Calu3 (cell line): Measurements from ENCODE around the gene ALPG. TPM values are rescaled to one million over a fixed set of nuclear protein-coding genes. Genes with fewer than 3 reads are reported as not detected.

Experiments
- BruUV-seq: library from RNA; stranded (reverse); fragments of 400-500 nt; replicated peaks from 2 replicates; lab custom pipeline; 2021; lab: Mats Ljungman, UMichigan
- CTCF ChIA-PET: fragments of 300-600 bp; sonication (Branson Sonifier 250); formaldehyde crosslinking; loops from one replicate; lab custom pipeline; 2022; ENCODE audit warnings: antibody characterized with exemption; lab: Charles Lee
- DNase-seq: peaks from one replicate; pipeline ENCODE4 v3.0.0; 2022
- H3K27ac Mint-ChIP-seq: one replicate; pipeline ENCODE4 v1.8.0; 2022; ENCODE audit warnings: mixed read lengths; ENCODE audit not compliant: unreplicated experiment
- H3K27me3 Mint-ChIP-seq: one replicate; pipeline ENCODE4 v1.8.0; 2022; ENCODE audit warnings: mixed read lengths; ENCODE audit not compliant: unreplicated experiment
- H3K36me3 Mint-ChIP-seq: one replicate; pipeline ENCODE4 v1.8.0; 2022; ENCODE audit warnings: mild to moderate bottlenecking, moderate library complexity, mixed read lengths; ENCODE audit not compliant: insufficient read depth, unreplicated experiment
- H3K4me1 Mint-ChIP-seq: one replicate; pipeline ENCODE4 v1.8.0; 2022; ENCODE audit warnings: mild to moderate bottlenecking, low read depth, mixed read lengths; ENCODE audit not compliant: unreplicated experiment
- H3K4me3 Mint-ChIP-seq: one replicate; pipeline ENCODE4 v1.8.0; 2022; ENCODE audit warnings: mild to moderate bottlenecking, low read depth, moderate library complexity, mixed read lengths; ENCODE audit not compliant: unreplicated experiment
- H3K9me3 Mint-ChIP-seq: one replicate; pipeline ENCODE4 v1.8.0; 2022; ENCODE audit warnings: low read depth, mixed read lengths; ENCODE audit not compliant: unreplicated experiment
- CTCF ChIP-seq: fragments of 200-600 bp; IDR thresholded peaks from one replicate; pipeline ENCODE4 v1.8.0; 2022; ENCODE audit warnings: antibody characterized with exemption; ENCODE audit not compliant: unreplicated experiment
- intact Hi-C: fragments of 100-400 bp; cut with micrococcal nuclease; formaldehyde crosslinking; loops from one replicate; pipeline ENCODE4 v1.10.0; 2022; ENCODE audit not compliant: unreplicated experiment
- total RNA-seq: library from RNA; stranded (reverse); gene quantifications from 2 replicates; pipeline ENCODE4 v1.2.3, GENCODE V29; 2022

Gene ALPG
- total RNA-seq, 1 experiment from 2014 or later = not detected

GRCh38 chr2:232419245-232420072 lies 12.8 kb downstream of the ALPG start:
- peaks cover 7% of the 10 kb centered on the region for H3K36me3 Mint-ChIP-seq

GRCh38 chr2:232420073-232420454 lies 13.4 kb downstream of the ALPG start:
- BruUV-seq = no TSS peak
- Mint-ChIP-seq H3K36me3 (peaks cover 7% of the 10 kb centered on the region), H3K4me3 (peak overlapping the region; percentile 56), H3K27me3 (peaks cover 48% of the 10 kb centered on the region), H3K27ac (no peak overlapping the region), H3K4me1 (peaks cover 32% of the 10 kb centered on the region), H3K9me3 (peaks cover 7% of the 10 kb centered on the region)
- no peak for TF ChIP-seq CTCF
- CTCF ChIA-PET = no interaction called here
- no peak for DNase-seq
- intact Hi-C loops = no loop called here

More at GRCh38 chr2:232419245-232420072, 12.8 kb downstream of the ALPG start:
- Mint-ChIP-seq H3K4me1 (peaks cover 32% of the 10 kb centered on the region), H3K9me3 (peaks cover 7% of the 10 kb centered on the region), H3K27ac (no peak overlapping the region), H3K27me3 (peaks cover 48% of the 10 kb centered on the region), H3K4me3 (peak overlapping the region; percentile 79)
- CTCF ChIA-PET = interaction anchor here (0.6 kb wide), 1 partner anchor 736 kb away, joined by 6 read pairs; no protein-coding TSS in a partner anchor
- TF ChIP-seq CTCF = no peak
- no TSS peak for BruUV-seq
- intact Hi-C loops = no loop called here
- DNase-seq = no peak

- CTCF ChIA-PET = no interaction called here
- DNase-seq = peak; percentile 61
- Mint-ChIP-seq H3K27ac (no peak overlapping the region), H3K36me3 (peaks cover 7% of the 10 kb centered on the region), H3K4me1 (peaks cover 29% of the 10 kb centered on the region), H3K27me3 (peaks cover 48% of the 10 kb centered on the region), H3K9me3 (peaks cover 7% of the 10 kb centered on the region), H3K4me3 (peak overlapping the region; percentile 56)
- BruUV-seq = no TSS peak
- intact Hi-C loops = no loop called here
- TF ChIP-seq CTCF = no peak
Measured at GRCh38 chr2:232420463-232421188, 14.0 kb downstream of the ALPG start.

- CTCF ChIA-PET = no interaction called here
- H3K27me3 Mint-ChIP-seq = peaks cover 48% of the 10 kb centered on the region
- peaks cover 7% of the 10 kb centered on the region for H3K36me3 Mint-ChIP-seq
- H3K4me1 Mint-ChIP-seq = peaks cover 22% of the 10 kb centered on the region
- no peak for DNase-seq
- no peak for TF ChIP-seq CTCF
- intact Hi-C loops = no loop called here
- peak overlapping the region; percentile 56 for H3K4me3 Mint-ChIP-seq
- H3K27ac Mint-ChIP-seq = peak overlapping the region; percentile 69
- peaks cover 7% of the 10 kb centered on the region for H3K9me3 Mint-ChIP-seq
- no TSS peak for BruUV-seq
Measured at GRCh38 chr2:232421189-232421785, 14.6 kb downstream of the ALPG start.
